KMS-11 (cell line): ENCODE results near the gene TGDS.

ENCODE experiments used
- H2AFZ ChIP-seq: fragments of 200-600 bp; sonication (generic); 2 replicates; pipeline ENCODE4 v1.6.1; 2016; ENCODE audit warnings: antibody characterized with exemption, mixed run types, low read depth
- H3K27ac ChIP-seq: fragments of 200-600 bp; sonication (generic); 2 replicates; pipeline ENCODE4 v1.6.1; 2016; ENCODE audit warnings: mild to moderate bottlenecking, mixed run types
- H3K27me3 ChIP-seq: fragments of 200-600 bp; sonication (generic); 2 replicates; pipeline ENCODE4 v1.6.1; 2017; ENCODE audit warnings: mild to moderate bottlenecking, low read depth, mixed run types, moderate library complexity; ENCODE audit not compliant: insufficient read depth
- H3K36me3 ChIP-seq: fragments of 200-600 bp; sonication (generic); 2 replicates; pipeline ENCODE4 v1.6.1; 2017; ENCODE audit warnings: mild to moderate bottlenecking, mixed run types; ENCODE audit not compliant: insufficient read depth
- H3K4me1 ChIP-seq: fragments of 200-600 bp; sonication (generic); 2 replicates; pipeline ENCODE4 v1.6.1; 2016; ENCODE audit warnings: mild to moderate bottlenecking, low read depth, mixed run types; ENCODE audit not compliant: poor library complexity, severe bottlenecking
- H3K4me2 ChIP-seq: fragments of 200-600 bp; sonication (generic); 2 replicates; pipeline ENCODE4 v1.7.0; 2016; ENCODE audit warnings: mild to moderate bottlenecking, mixed run types
- H3K4me3 ChIP-seq: fragments of 200-600 bp; sonication (generic); IDR thresholded peaks from 2 replicates; pipeline ENCODE4 v1.6.1; 2017; ENCODE audit warnings: low read depth, low read length, mixed read lengths; ENCODE audit not compliant: insufficient read depth
- H3K79me2 ChIP-seq: fragments of 200-600 bp; sonication (generic); 2 replicates; pipeline ENCODE4 v1.6.1; 2016; ENCODE audit warnings: low read depth, mixed run types; ENCODE audit not compliant: insufficient read depth
- H3K9ac ChIP-seq: fragments of 200-600 bp; sonication (generic); 2 replicates; pipeline ENCODE4 v1.6.1; 2016; ENCODE audit warnings: mild to moderate bottlenecking, mixed run types
- H4K20me1 ChIP-seq: fragments of 200-600 bp; sonication (generic); 2 replicates; pipeline ENCODE4 v1.6.1; 2016; ENCODE audit warnings: mild to moderate bottlenecking, mixed run types; ENCODE audit not compliant: insufficient read depth
- TF ChIP-seq, protein P1 (sequence below): fragments of 200-600 bp; sonication (generic); conservative IDR thresholded peaks from 2 replicates; pipeline ENCODE4 v1.6.1; 2017; ENCODE audit warnings: low read depth, mild to moderate bottlenecking, antibody characterized with exemption, low read length, moderate library complexity, mixed read lengths

TGDS gene

DNA sequence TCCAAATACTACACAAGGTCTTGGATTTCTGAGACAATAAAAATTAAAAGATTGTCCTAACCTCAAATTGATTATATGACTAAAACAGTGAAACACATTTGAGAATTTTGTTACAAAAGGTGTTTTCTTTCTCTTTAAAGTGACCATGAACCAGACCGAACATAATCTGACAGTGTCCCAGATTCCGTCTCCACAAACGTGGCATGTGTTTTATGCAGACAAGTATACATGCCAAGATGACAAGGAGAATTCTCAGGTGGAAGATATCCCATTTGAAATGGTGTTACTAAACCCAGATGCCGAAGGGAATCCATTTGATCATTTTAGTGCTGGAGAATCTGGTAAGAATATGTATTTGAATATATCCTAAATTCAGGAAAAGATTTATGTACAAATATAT, 16.1 kb upstream of the TGDS start:
- Histone ChIP-seq H4K20me1 (no peaks in the 10 kb centered on the region), H3K4me1 (no peaks in the 10 kb centered on the region), H3K9ac (no peak overlapping the region), H3K36me3 (no peaks in the 10 kb centered on the region), H3K4me2 (no peak overlapping the region), H3K27me3 (no peaks in the 10 kb centered on the region), H2AFZ (no peak overlapping the region), H3K4me3 (no peak overlapping the region), H3K27ac (no peak overlapping the region), H3K79me2 (no peaks in the 10 kb centered on the region)
- TF ChIP-seq, protein P1, sequence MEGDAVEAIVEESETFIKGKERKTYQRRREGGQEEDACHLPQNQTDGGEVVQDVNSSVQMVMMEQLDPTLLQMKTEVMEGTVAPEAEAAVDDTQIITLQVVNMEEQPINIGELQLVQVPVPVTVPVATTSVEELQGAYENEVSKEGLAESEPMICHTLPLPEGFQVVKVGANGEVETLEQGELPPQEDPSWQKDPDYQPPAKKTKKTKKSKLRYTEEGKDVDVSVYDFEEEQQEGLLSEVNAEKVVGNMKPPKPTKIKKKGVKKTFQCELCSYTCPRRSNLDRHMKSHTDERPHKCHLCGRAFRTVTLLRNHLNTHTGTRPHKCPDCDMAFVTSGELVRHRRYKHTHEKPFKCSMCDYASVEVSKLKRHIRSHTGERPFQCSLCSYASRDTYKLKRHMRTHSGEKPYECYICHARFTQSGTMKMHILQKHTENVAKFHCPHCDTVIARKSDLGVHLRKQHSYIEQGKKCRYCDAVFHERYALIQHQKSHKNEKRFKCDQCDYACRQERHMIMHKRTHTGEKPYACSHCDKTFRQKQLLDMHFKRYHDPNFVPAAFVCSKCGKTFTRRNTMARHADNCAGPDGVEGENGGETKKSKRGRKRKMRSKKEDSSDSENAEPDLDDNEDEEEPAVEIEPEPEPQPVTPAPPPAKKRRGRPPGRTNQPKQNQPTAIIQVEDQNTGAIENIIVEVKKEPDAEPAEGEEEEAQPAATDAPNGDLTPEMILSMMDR, result no peak

GRCh38 chr13:94610475-94610874, 14.5 kb upstream of the TGDS start:
- Histone ChIP-seq H3K9ac (no peak overlapping the region), H3K36me3 (no peaks in the 10 kb centered on the region), H4K20me1 (no peaks in the 10 kb centered on the region), H3K4me1 (no peaks in the 10 kb centered on the region), H3K4me2 (no peak overlapping the region), H3K4me3 (no peak overlapping the region), H3K27me3 (no peaks in the 10 kb centered on the region), H3K27ac (no peak overlapping the region), H2AFZ (no peak overlapping the region), H3K79me2 (no peaks in the 10 kb centered on the region)
- TF ChIP-seq, protein P1, result no peak

GRCh38 chr13:94609196-94609595, 13.2 kb upstream of the TGDS start:
- H2AFZ ChIP-seq, result no peak overlapping the region
- no peak overlapping the region for H3K4me3 ChIP-seq
- H3K36me3 ChIP-seq, result no peaks in the 10 kb centered on the region
- no peaks in the 10 kb centered on the region for H4K20me1 ChIP-seq
- no peaks in the 10 kb centered on the region for H3K27me3 ChIP-seq
- H3K4me1 ChIP-seq, result no peaks in the 10 kb centered on the region
- no peak overlapping the region for H3K4me2 ChIP-seq
- H3K27ac ChIP-seq, result no peak overlapping the region
- TF ChIP-seq, protein P1, result no peak
- H3K79me2 ChIP-seq, result no peaks in the 10 kb centered on the region
- no peak overlapping the region for H3K9ac ChIP-seq

DNA sequence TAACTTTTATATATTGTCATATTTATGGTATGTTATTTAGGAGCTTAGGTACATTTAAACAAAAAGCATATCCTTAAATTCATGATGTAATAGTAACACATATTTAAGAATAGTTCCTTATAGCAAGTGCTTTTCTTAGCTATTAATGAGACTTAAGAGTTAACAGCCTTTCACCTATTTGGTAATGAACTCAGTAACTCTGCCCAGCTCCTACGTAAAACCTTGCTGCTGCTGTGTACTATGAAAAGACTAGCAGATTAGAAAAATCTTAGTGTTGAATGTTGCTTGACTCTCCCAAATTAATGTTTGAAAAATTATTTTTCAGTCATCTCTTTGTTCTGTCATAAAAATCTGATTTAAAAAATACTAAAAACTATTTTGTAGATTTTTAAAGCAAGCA, 12.6 kb upstream of the TGDS start:
- H3K4me3 ChIP-seq, result no peak overlapping the region
- no peaks in the 10 kb centered on the region for H3K79me2 ChIP-seq
- H3K27ac ChIP-seq, result no peak overlapping the region
- TF ChIP-seq, protein P1, result no peak
- H4K20me1 ChIP-seq, result no peaks in the 10 kb centered on the region
- no peak overlapping the region for H3K9ac ChIP-seq
- H3K4me1 ChIP-seq, result no peaks in the 10 kb centered on the region
- no peaks in the 10 kb centered on the region for H3K36me3 ChIP-seq
- H3K4me2 ChIP-seq, result no peak overlapping the region
- no peak overlapping the region for H2AFZ ChIP-seq
- no peaks in the 10 kb centered on the region for H3K27me3 ChIP-seq
